Measurements from ENCODE around the gene SLC35A5.

Gene SLC35A5

DNA sequence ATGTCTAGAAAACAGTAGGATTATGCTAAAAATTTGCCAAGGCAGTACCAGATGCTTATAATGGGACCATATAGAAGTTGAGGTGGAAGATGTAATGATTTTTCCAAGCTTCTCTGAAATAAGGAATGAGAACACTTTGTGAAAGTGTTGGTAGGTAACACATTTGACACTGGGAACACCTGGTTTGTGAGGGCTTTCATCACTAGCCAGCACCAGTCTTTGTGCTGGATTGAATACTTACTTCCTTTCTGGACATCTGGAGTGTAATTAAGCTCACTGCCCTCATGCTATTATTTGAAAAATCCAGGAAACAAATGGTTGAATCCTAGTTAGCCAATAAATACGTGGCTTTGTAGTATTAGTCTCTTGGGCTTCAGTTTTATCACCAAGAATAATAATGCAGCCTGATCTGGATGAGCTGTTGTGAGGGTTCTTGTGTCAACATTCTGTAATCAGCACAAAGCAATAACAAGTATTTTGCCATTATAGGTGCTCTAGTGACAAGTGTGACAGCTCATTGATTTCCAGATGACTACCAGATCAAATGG lies 66.1 kb downstream of the SLC35A5 start:
- DNase-seq: no peak

DNA sequence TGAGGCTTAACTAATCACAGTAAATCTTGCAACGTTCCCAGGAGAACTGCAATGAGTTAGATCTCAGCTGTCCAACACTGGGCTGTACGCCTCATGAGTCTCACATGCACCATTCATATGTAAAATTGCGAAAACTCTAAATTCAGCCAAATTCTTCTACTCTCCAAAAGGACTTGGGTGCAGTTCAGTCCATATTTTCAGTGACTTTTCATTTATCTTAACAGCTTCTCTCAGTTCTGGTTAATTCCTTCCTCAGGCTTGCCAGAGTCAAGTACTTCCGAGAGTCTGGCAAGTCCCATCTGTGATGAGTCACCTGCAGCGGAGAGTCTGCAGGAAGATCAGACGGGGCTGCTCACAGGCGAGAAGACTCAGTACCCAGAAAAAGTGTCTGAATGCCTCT lies 67.6 kb downstream of the SLC35A5 start:
- DNase-seq: peak; percentile 15 to 18

DNA sequence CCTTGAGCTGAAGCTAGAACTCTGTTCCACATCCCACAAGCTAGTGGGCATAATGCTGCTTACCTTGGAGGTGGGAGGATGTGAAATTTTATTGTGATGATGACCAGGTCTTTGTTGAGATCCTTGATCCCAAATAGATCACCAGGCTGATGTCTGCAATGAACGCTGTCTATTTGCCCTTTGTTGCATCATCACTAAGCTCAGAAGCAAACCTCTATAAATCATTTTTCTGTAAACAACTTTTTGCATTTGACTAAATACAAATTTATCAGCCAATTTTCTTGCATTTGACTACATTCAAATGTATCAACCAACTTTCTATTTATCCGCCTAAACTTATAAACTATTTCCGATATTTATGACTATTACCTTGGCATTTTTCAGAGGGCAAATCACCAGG lies 69.4 kb downstream of the SLC35A5 start:
- no peak for DNase-seq

DNA sequence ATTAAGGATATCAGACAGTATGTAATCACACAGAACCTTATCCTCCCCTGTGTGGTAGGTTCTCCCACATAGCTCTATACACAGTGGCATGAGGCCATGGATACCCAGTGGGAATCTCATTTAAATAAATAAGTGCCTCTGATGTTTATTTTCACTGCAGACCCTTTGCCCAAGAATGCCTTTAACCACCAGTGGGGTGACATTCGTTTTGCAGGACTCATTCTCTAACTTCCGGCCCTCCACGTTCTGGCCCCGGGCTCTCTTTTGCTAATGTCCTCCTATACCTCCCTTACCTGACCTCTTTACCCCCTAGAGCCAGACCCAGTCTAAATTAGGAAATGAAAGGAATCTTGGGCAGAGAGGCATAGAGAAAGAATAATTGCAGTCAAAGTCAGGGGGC lies 70.8 kb downstream of the SLC35A5 start:
- DNase-seq: no peak

DNA sequence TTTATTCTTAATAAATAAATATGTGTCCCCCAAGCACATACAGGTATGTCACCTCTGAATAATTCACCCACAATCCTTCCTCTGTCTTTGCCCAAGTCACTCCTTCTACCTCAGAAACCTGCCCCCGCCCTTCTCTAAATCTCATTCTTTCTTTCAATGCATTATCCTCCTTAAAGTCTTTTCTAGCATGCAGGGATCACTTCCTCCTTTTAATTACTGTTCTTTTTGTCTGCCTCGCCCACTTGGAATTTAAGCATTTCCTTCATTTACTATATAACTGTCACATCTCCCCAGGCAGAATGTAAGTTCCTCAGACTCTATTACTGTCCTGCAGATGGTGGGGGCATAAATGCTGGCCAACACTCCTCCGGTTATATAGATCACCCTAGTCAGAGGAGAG lies 71.3 kb downstream of the SLC35A5 start:
- no peak for DNase-seq

DNA sequence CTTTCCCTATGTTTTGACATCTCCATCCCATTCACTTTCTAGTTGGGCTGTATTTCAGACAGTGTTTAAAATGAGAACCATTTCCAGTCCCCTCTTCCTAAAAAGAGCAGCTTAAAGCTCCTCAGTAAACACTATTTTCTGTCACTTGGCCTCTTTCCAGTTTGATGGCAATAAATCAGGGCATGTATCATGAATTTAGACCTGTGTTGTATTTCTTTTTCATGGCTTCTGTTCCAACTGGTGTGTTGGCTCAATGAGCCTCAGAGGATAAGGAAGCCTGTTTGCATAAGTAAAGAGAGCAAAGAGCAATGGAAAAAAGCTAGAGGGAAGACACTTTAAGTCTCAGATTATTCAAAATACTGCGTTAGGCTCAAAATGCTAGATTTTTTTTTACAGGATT lies 71.9 kb downstream of the SLC35A5 start:
- no peak for DNase-seq

DNA sequence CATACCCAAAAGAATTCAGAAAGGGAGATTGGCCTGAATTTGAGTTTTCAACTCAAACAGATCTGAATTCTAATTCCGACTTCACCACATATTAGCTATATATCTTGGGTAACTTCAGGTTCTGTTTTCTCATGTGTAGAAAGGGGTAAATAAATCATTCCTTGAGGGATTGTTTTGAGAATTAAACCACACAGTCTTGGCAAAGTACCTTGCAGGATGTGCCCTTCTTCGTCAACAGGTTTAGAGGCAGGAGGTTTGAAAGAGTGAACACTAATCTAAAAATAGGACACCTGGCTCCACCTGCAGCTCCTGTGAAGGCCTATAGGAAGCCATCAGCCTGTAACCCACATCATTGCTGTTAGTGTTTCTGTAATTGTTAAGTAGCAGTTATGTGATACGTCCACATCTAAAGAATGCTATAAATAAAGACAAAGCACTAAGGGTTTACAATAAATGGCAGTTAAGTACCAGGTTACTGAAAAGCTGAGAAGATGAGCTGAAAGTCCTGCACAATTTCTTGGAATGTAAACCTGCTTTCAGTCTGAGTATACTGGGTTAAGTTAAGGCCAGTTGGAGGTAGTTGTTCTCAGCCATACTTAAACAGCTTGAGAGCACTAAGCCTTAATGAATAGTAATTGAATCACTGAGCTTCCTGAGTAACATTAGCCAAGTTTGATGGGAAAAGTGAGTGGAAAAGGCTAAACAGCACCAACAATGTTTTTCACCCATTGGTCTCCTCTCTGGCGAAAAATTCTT lies 73.1 kb downstream of the SLC35A5 start:
- DNase-seq: no peak

Data from activated CD4-positive, alpha-beta T cell treated with anti-CD3 and anti-CD28 coated beads, Interleukin-2, amount 50 U/mL, for 4 hours (primary cell).